HL-60 (cell line): ENCODE measurements around the gene NAALADL2.

Experiments
- CTCF ChIP-seq: IDR thresholded peaks from one replicate; pipeline ENCODE4 v1.5.1; 2011; ENCODE audit warnings: low read length, control low read depth, inconsistent platforms; ENCODE audit not compliant: insufficient read depth
- POLR2AphosphoS5 ChIP-seq: IDR thresholded peaks from 2 replicates; pipeline ENCODE4 v1.6.1; 2012; ENCODE audit warnings: low read depth
- REST ChIP-seq: IDR thresholded peaks from 2 replicates; pipeline ENCODE4 v1.6.1; 2012; ENCODE audit warnings: low read depth; ENCODE audit not compliant: insufficient replicate concordance

GRCh38 chr3:174936590-174936989, 77.5 kb downstream of the NAALADL2 start:
- no peak for TF ChIP-seq CTCF
- no peak for TF ChIP-seq POLR2AphosphoS5
- no peak for TF ChIP-seq REST
